ENCODE measurements around the gene NMU. TPM values are rescaled to one million over a fixed set of nuclear protein-coding genes. Genes with fewer than 3 reads are reported as not detected.

The NMU gene
- total RNA-seq, 1 donor from 2014 or later: not detected

- no peak overlapping the region for H3K4me3 ChIP-seq
- no peak for TF ChIP-seq CTCF (IDR thresholded peaks at IDR 0.05; ENCODE audit: borderline replicate concordance)
- no peak overlapping the region for H3K27ac ChIP-seq (replicated peaks)
- no peak for DNase-seq
- H3K27me3 ChIP-seq (ENCODE audit: low read depth): no peaks in the 10 kb centered on the region
- intact Hi-C loops (cut with micrococcal nuclease): no loop called here
- H3K36me3 ChIP-seq: no peaks in the 10 kb centered on the region
- H3K4me1 ChIP-seq: no peaks in the 10 kb centered on the region
- H3K9me3 ChIP-seq (replicated peaks): peaks cover 50% of the 10 kb centered on the region
Measured at GRCh38 chr4:55578341-55579010, 57.6 kb downstream of the NMU start.

- no peaks in the 10 kb centered on the region for H3K27me3 ChIP-seq (ENCODE audit: low read depth)
- no peaks in the 10 kb centered on the region for H3K36me3 ChIP-seq
- no peak for DNase-seq
- peaks cover 42% of the 10 kb centered on the region for H3K9me3 ChIP-seq (replicated peaks)
- no peaks in the 10 kb centered on the region for H3K4me1 ChIP-seq
- no peak overlapping the region for H3K4me3 ChIP-seq
- TF ChIP-seq CTCF (IDR thresholded peaks at IDR 0.05; ENCODE audit: borderline replicate concordance): no peak
- intact Hi-C loops (cut with micrococcal nuclease): no loop called here
- H3K27ac ChIP-seq (replicated peaks): no peak overlapping the region
Measured at GRCh38 chr4:55575513-55575912, 60.6 kb downstream of the NMU start.

GRCh38 chr4:55574252-55574651 is 61.8 kb downstream of the NMU start:
- H3K4me3 ChIP-seq: no peak overlapping the region
- intact Hi-C loops (cut with micrococcal nuclease): no loop called here
- no peak for TF ChIP-seq CTCF (IDR thresholded peaks at IDR 0.05; ENCODE audit: borderline replicate concordance)
- H3K9me3 ChIP-seq (replicated peaks): peaks cover 42% of the 10 kb centered on the region
- H3K27ac ChIP-seq (replicated peaks): no peak overlapping the region
- no peak for DNase-seq
- no peaks in the 10 kb centered on the region for H3K36me3 ChIP-seq
- H3K27me3 ChIP-seq (ENCODE audit: low read depth): no peaks in the 10 kb centered on the region
- H3K4me1 ChIP-seq: no peaks in the 10 kb centered on the region

- intact Hi-C loops (cut with micrococcal nuclease): no loop called here
- H3K9me3 ChIP-seq (replicated peaks): peaks cover 27% of the 10 kb centered on the region
- TF ChIP-seq CTCF (IDR thresholded peaks at IDR 0.05; ENCODE audit: borderline replicate concordance): no peak
Measured at GRCh38 chr4:55571806-55572205, 64.3 kb downstream of the NMU start.

GRCh38 chr4:55568905-55569504 is 67.1 kb downstream of the NMU start:
- H3K27ac ChIP-seq (replicated peaks): no peak overlapping the region
- no peak for DNase-seq
- no peaks in the 10 kb centered on the region for H3K4me1 ChIP-seq
- peaks cover 1% of the 10 kb centered on the region for H3K9me3 ChIP-seq (replicated peaks)
- intact Hi-C loops (cut with micrococcal nuclease): no loop called here
- no peaks in the 10 kb centered on the region for H3K36me3 ChIP-seq
- H3K4me3 ChIP-seq: no peak overlapping the region
- no peaks in the 10 kb centered on the region for H3K27me3 ChIP-seq (ENCODE audit: low read depth)
- no peak for TF ChIP-seq CTCF (IDR thresholded peaks at IDR 0.05; ENCODE audit: borderline replicate concordance)

More at GRCh38 chr4:55571806-55572205, 64.3 kb downstream of the NMU start:
- Histone ChIP-seq H3K27ac (replicated peaks) (no peak overlapping the region), H3K36me3 (no peaks in the 10 kb centered on the region), H3K4me3 (no peak overlapping the region), H3K27me3 (ENCODE audit: low read depth) (no peaks in the 10 kb centered on the region), H3K4me1 (no peaks in the 10 kb centered on the region)
- no peak for DNase-seq
